SK-N-SH treated with all-trans-retinoic acid at 6 μM for 48 hours (cell line): ENCODE measurements around the gene PAOX.

Source experiments
- ARNTL ChIP-seq: fragments of 450-650 bp; formaldehyde crosslinking; IDR thresholded peaks from 2 replicates; pipeline ENCODE4 v1.5.0; 2020; ENCODE audit warnings: low read depth, mild to moderate bottlenecking, moderate library complexity, borderline replicate concordance
- GLIS3 ChIP-seq: fragments of 250-450 bp; sonication (Bioruptor Pico); IDR thresholded peaks from 2 replicates; pipeline ENCODE4 v1.5.0; 2020; ENCODE audit warnings: mild to moderate bottlenecking, moderate library complexity
- OSR1 ChIP-seq: fragments of 250-450 bp; sonication (Bioruptor Pico); IDR thresholded peaks from 2 replicates; pipeline ENCODE4 v1.8.0; 2022; ENCODE audit warnings: moderate library complexity, mild to moderate bottlenecking, inconsistent platforms
- TOX ChIP-seq: fragments of 250-450 bp; sonication (Bioruptor Pico); IDR thresholded peaks from 2 replicates; pipeline ENCODE4 v1.8.0; 2021; ENCODE audit warnings: mild to moderate bottlenecking, moderate library complexity, borderline replicate concordance
- ZC3H10 ChIP-seq: fragments of 250-450 bp; sonication (Bioruptor Pico); IDR thresholded peaks from 2 replicates; pipeline ENCODE4 v1.5.1; 2021; ENCODE audit warnings: mild to moderate bottlenecking, moderate library complexity
- ZFP3 ChIP-seq: fragments of 250-450 bp; sonication (Bioruptor Pico); IDR thresholded peaks from 2 replicates; pipeline ENCODE4 v1.5.0; 2020; ENCODE audit warnings: mild to moderate bottlenecking, moderate library complexity
- ZFP30 ChIP-seq: fragments of 450-650 bp; formaldehyde crosslinking; IDR thresholded peaks from 2 replicates; pipeline ENCODE4 v1.5.0; 2022; ENCODE audit warnings: mild to moderate bottlenecking, moderate library complexity
- ZNF70 ChIP-seq: fragments of 450-650 bp; formaldehyde crosslinking; IDR thresholded peaks from 2 replicates; pipeline ENCODE4 v1.5.0; 2020; ENCODE audit warnings: mild to moderate bottlenecking, moderate library complexity
- ZNF8 ChIP-seq: fragments of 450-650 bp; formaldehyde crosslinking; IDR thresholded peaks from 2 replicates; pipeline ENCODE4 v1.5.0; 2020; ENCODE audit warnings: mild to moderate bottlenecking, moderate library complexity
- TF ChIP-seq, protein P1 (sequence below): fragments of 250-450 bp; sonication (Bioruptor Pico); IDR thresholded peaks from 2 replicates; pipeline ENCODE4 v1.8.0; 2020; ENCODE audit warnings: mild to moderate bottlenecking, moderate library complexity, borderline replicate concordance
- TF ChIP-seq, protein P2 (sequence below): fragments of 250-450 bp; sonication (Bioruptor Pico); IDR thresholded peaks from 2 replicates; pipeline ENCODE4 v1.5.0; 2020; ENCODE audit warnings: mild to moderate bottlenecking, moderate library complexity

DNA sequence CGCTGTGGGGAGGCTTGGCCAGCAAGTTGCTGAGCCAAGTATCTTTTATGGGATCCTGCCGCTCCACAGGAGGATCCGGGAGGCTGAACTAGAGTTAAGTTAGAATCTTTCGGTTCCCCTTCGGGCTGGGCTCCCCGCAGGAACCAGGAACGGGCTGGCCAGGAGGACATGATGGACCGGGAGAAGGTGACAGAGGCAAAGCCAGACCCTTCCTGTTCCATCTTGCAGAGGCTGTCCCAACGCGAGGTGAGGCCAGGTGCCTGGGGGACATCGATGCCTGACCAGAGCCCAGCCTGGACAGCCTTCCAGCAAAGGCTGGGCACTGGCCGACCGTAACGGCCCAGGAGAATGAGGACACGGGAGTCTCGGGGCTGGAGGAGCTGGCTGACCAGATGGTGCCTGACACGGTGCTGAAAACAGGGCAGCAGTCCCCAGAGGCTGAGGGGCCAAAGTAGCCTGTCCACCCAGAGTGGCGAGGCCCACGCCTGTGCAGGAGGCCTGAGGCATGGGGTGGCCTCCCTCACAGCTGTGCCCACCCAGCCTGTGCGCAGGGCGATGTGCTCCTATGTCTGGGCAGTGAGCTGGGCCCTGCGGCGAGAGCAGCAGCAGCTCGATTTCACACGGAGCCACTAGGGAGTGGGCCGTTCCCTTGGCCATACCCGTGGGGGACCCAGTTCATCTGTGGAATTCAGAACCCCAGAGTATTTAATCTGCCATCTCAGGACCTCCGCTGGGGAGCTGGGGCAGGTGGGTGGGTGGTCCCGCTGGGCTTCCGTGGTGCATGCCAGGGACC is 1.8 kb upstream of the PAOX start:
- TF ChIP-seq ZFP3 (CRISPR knock-in tag) (no peak), GLIS3 (CRISPR knock-in tag) (no peak), TOX (no peak), ZNF8 (CRISPR knock-in tag) (no peak), ARNTL (CRISPR knock-in tag) (no peak), ZFP30 (no peak), ZC3H10 (CRISPR knock-in tag) (no peak), ZNF70 (no peak), OSR1 (CRISPR knock-in tag) (no peak)
- TF ChIP-seq, protein P1, sequence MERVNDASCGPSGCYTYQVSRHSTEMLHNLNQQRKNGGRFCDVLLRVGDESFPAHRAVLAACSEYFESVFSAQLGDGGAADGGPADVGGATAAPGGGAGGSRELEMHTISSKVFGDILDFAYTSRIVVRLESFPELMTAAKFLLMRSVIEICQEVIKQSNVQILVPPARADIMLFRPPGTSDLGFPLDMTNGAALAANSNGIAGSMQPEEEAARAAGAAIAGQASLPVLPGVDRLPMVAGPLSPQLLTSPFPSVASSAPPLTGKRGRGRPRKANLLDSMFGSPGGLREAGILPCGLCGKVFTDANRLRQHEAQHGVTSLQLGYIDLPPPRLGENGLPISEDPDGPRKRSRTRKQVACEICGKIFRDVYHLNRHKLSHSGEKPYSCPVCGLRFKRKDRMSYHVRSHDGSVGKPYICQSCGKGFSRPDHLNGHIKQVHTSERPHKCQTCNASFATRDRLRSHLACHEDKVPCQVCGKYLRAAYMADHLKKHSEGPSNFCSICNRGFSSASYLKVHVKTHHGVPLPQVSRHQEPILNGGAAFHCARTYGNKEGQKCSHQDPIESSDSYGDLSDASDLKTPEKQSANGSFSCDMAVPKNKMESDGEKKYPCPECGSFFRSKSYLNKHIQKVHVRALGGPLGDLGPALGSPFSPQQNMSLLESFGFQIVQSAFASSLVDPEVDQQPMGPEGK (CRISPR knock-in tag): no peak
- TF ChIP-seq, protein P2, sequence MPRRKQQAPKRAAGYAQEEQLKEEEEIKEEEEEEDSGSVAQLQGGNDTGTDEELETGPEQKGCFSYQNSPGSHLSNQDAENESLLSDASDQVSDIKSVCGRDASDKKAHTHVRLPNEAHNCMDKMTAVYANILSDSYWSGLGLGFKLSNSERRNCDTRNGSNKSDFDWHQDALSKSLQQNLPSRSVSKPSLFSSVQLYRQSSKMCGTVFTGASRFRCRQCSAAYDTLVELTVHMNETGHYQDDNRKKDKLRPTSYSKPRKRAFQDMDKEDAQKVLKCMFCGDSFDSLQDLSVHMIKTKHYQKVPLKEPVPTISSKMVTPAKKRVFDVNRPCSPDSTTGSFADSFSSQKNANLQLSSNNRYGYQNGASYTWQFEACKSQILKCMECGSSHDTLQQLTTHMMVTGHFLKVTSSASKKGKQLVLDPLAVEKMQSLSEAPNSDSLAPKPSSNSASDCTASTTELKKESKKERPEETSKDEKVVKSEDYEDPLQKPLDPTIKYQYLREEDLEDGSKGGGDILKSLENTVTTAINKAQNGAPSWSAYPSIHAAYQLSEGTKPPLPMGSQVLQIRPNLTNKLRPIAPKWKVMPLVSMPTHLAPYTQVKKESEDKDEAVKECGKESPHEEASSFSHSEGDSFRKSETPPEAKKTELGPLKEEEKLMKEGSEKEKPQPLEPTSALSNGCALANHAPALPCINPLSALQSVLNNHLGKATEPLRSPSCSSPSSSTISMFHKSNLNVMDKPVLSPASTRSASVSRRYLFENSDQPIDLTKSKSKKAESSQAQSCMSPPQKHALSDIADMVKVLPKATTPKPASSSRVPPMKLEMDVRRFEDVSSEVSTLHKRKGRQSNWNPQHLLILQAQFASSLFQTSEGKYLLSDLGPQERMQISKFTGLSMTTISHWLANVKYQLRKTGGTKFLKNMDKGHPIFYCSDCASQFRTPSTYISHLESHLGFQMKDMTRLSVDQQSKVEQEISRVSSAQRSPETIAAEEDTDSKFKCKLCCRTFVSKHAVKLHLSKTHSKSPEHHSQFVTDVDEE: no peak
